Progenitor cell of endocrine pancreas (in vitro differentiated cells): ENCODE data around the gene SLC2A4. TPM values are rescaled to one million over a fixed set of nuclear protein-coding genes. Genes with fewer than 3 reads are reported as not detected.
A peak's percentile ranks its signal among the peaks of the same experiment; 100 is the strongest.

Source experiments
- DNase-seq: peaks from one replicate; pipeline ENCODE4 v3.0.0; 2021; ENCODE audit warnings: low spot score; ENCODE audit not compliant: unreplicated experiment
- H3K27ac Mint-ChIP-seq: 2 replicates; pipeline ENCODE4 v1.8.0; 2021; ENCODE audit warnings: mild to moderate bottlenecking, moderate library complexity, mixed read lengths
- H3K27me3 Mint-ChIP-seq: 2 replicates; pipeline ENCODE4 v1.8.0; 2021; ENCODE audit warnings: mixed read lengths
- H3K36me3 Mint-ChIP-seq: 2 replicates; pipeline ENCODE4 v1.8.0; 2022; ENCODE audit warnings: mixed read lengths; ENCODE audit not compliant: insufficient read depth
- H3K4me1 Mint-ChIP-seq: 2 replicates; pipeline ENCODE4 v1.8.0; 2021; ENCODE audit warnings: low read depth, mixed read lengths
- H3K4me3 Mint-ChIP-seq: 2 replicates; pipeline ENCODE4 v1.8.0; 2021; ENCODE audit warnings: low read depth, mild to moderate bottlenecking, moderate library complexity, mixed read lengths
- H3K9me3 Mint-ChIP-seq: 2 replicates; pipeline ENCODE4 v1.8.0; 2021; ENCODE audit warnings: low read depth, mixed read lengths
- total RNA-seq: library from RNA; stranded (reverse); gene quantifications from 2 replicates; pipeline ENCODE4 v1.2.1, GENCODE V29; 2021
- TF ChIP-seq, protein P1 (sequence below): fragments of 200-600 bp; sonication (generic); IDR thresholded peaks from one replicate; pipeline ENCODE4 v1.5.0; 2021; ENCODE audit warnings: antibody characterized with exemption, mild to moderate bottlenecking; ENCODE audit not compliant: unreplicated experiment

Gene SLC2A4
- total RNA-seq, 1 donor from 2014 or later: 1.5 TPM

- TF ChIP-seq, protein P1, sequence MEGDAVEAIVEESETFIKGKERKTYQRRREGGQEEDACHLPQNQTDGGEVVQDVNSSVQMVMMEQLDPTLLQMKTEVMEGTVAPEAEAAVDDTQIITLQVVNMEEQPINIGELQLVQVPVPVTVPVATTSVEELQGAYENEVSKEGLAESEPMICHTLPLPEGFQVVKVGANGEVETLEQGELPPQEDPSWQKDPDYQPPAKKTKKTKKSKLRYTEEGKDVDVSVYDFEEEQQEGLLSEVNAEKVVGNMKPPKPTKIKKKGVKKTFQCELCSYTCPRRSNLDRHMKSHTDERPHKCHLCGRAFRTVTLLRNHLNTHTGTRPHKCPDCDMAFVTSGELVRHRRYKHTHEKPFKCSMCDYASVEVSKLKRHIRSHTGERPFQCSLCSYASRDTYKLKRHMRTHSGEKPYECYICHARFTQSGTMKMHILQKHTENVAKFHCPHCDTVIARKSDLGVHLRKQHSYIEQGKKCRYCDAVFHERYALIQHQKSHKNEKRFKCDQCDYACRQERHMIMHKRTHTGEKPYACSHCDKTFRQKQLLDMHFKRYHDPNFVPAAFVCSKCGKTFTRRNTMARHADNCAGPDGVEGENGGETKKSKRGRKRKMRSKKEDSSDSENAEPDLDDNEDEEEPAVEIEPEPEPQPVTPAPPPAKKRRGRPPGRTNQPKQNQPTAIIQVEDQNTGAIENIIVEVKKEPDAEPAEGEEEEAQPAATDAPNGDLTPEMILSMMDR: no peak
- peak overlapping the region; percentile 94 for H3K4me3 Mint-ChIP-seq
- no peak for DNase-seq
- peaks cover 16% of the 10 kb centered on the region for H3K36me3 Mint-ChIP-seq
- peak overlapping the region; percentile 89 for H3K27ac Mint-ChIP-seq
- H3K9me3 Mint-ChIP-seq: no peaks in the 10 kb centered on the region
- peaks cover 41% of the 10 kb centered on the region for H3K4me1 Mint-ChIP-seq
- no peaks in the 10 kb centered on the region for H3K27me3 Mint-ChIP-seq
These were observed 45.5 kb upstream of the SLC2A4 start for GRCh38 chr17:7235693-7236665.

GRCh38 chr17:7236808-7237207 lies 44.7 kb upstream of the SLC2A4 start:
- Mint-ChIP-seq H3K4me3 (peak overlapping the region; percentile 97), H3K4me1 (peaks cover 47% of the 10 kb centered on the region), H3K36me3 (peaks cover 20% of the 10 kb centered on the region), H3K9me3 (no peaks in the 10 kb centered on the region), H3K27me3 (no peaks in the 10 kb centered on the region), H3K27ac (peak overlapping the region; percentile 89)
- DNase-seq: no peak
- TF ChIP-seq, protein P1: no peak

GRCh38 chr17:7237266-7237760 lies 44.2 kb upstream of the SLC2A4 start:
- TF ChIP-seq, protein P1: no peak
- Mint-ChIP-seq H3K9me3 (no peaks in the 10 kb centered on the region), H3K27me3 (no peaks in the 10 kb centered on the region), H3K27ac (peak overlapping the region; percentile 89), H3K36me3 (peaks cover 17% of the 10 kb centered on the region), H3K4me1 (peaks cover 42% of the 10 kb centered on the region), H3K4me3 (peak overlapping the region; percentile 97)
- DNase-seq: no peak

GRCh38 chr17:7237761-7238419 lies 43.6 kb upstream of the SLC2A4 start:
- DNase-seq: peak; percentile 63
- H3K4me3 Mint-ChIP-seq: peak overlapping the region; percentile 97
- no peaks in the 10 kb centered on the region for H3K27me3 Mint-ChIP-seq
- TF ChIP-seq, protein P1: no peak
- peak overlapping the region; percentile 89 for H3K27ac Mint-ChIP-seq
- H3K36me3 Mint-ChIP-seq: peaks cover 17% of the 10 kb centered on the region
- H3K9me3 Mint-ChIP-seq: no peaks in the 10 kb centered on the region
- H3K4me1 Mint-ChIP-seq: peaks cover 39% of the 10 kb centered on the region

GRCh38 chr17:7238420-7239090 lies 43.0 kb upstream of the SLC2A4 start:
- Mint-ChIP-seq H3K27ac (peak overlapping the region; percentile 100), H3K36me3 (peaks cover 19% of the 10 kb centered on the region), H3K9me3 (no peaks in the 10 kb centered on the region), H3K4me1 (peaks cover 39% of the 10 kb centered on the region), H3K4me3 (peak overlapping the region; percentile 97), H3K27me3 (no peaks in the 10 kb centered on the region)
- no peak for DNase-seq
- TF ChIP-seq, protein P1: no peak
